CD4-positive, alpha-beta T cell (primary cell): ENCODE measurements around the gene HMCN1. TPM values are rescaled to one million over a fixed set of nuclear protein-coding genes. Genes with fewer than 3 reads are reported as not detected.

Experiments used
- ATAC-seq: fragments of 200-7000 bp; cut with Tn5 transposase; one replicate; pipeline ENCODE4 v1.10.0; 2022; ENCODE audit warnings: mild to moderate bottlenecking; ENCODE audit not compliant: poor library complexity
- CTCF ChIA-PET: fragments of 350-600 bp; sonication (Branson Sonifier 250); formaldehyde crosslinking; loops from one replicate; lab custom pipeline; 2021; ENCODE audit warnings: antibody characterized with exemption, inconsistent platforms; lab: Charles Lee
- POLR2A ChIA-PET: fragments of 350-600 bp; sonication (Branson Sonifier 250); formaldehyde crosslinking; loops from one replicate; lab custom pipeline; 2021; ENCODE audit warnings: antibody characterized with exemption, inconsistent platforms; lab: Charles Lee
- DNase-seq, 14 experiments: peaks; one replicate each; pipeline ENCODE4 v3.0.0-alpha.2; 2013 to 2020; ENCODE audit warnings: mixed read lengths in 2 of 14
- H3K27ac ChIP-seq, 2 donors: one replicate each; pipeline versions ENCODE4 v1.5.1 to v1.7.0; 2013; ENCODE audit warnings: low read length in 2 of 2, low read depth in 1 of 2, mild to moderate bottlenecking in 1 of 2
- H3K27me3 ChIP-seq, 2 experiments: 1 replicate in 1 of 2; 2 replicates in 1 of 2; pipeline versions ENCODE4 v1.6.1 to v1.7.0; 2013; ENCODE audit warnings: low read length in 2 of 2, control low read depth in 1 of 2, mild to moderate bottlenecking in 1 of 2, moderate library complexity in 1 of 2; ENCODE audit not compliant: insufficient read depth in 2 of 2, control insufficient read depth in 1 of 2
- H3K36me3 ChIP-seq: one replicate; pipeline ENCODE4 v1.6.1; 2013; ENCODE audit warnings: low read length, control low read depth; ENCODE audit not compliant: insufficient read depth
- H3K4me1 ChIP-seq: one replicate; pipeline ENCODE4 v1.6.1; 2013; ENCODE audit warnings: low read length, control low read depth; ENCODE audit not compliant: insufficient read depth
- H3K4me3 ChIP-seq: one replicate; pipeline ENCODE4 v1.5.1; 2013; ENCODE audit warnings: mild to moderate bottlenecking, low read length, moderate library complexity
- H3K9me3 ChIP-seq, 2 experiments: 1 replicate in 1 of 2; 2 replicates in 1 of 2; pipeline versions ENCODE4 v1.6.1 to v1.7.0; 2013; ENCODE audit warnings: low read length in 2 of 2, mild to moderate bottlenecking in 2 of 2, control low read depth in 1 of 2, moderate library complexity in 1 of 2; ENCODE audit not compliant: control insufficient read depth in 1 of 2, insufficient read depth in 1 of 2
- H3K27ac Mint-ChIP-seq: one replicate; pipeline ENCODE4 v1.8.0; 2020; ENCODE audit warnings: mixed read lengths
- H3K27me3 Mint-ChIP-seq: one replicate; pipeline ENCODE4 v1.8.0; 2021; ENCODE audit warnings: mixed read lengths
- H3K36me3 Mint-ChIP-seq: one replicate; pipeline ENCODE4 v1.8.0; 2021; ENCODE audit warnings: low read depth, mixed read lengths
- H3K4me1 Mint-ChIP-seq: one replicate; pipeline ENCODE4 v1.8.0; 2021; ENCODE audit warnings: low read depth, mixed read lengths
- H3K4me3 Mint-ChIP-seq: one replicate; pipeline ENCODE4 v1.8.0; 2020; ENCODE audit warnings: mild to moderate bottlenecking, mixed read lengths
- H3K9me3 Mint-ChIP-seq: one replicate; pipeline ENCODE4 v1.8.0; 2020; ENCODE audit warnings: mixed read lengths
- CTCF ChIP-seq: fragments of 200-600 bp; IDR thresholded peaks from one replicate; pipeline ENCODE4 v1.8.0; 2022; ENCODE audit warnings: antibody characterized with exemption, mild to moderate bottlenecking
- intact Hi-C, 2 experiments: fragments of 100-400 bp; cut with DNase I in 1 of 2; cut with micrococcal nuclease in 1 of 2; formaldehyde crosslinking; loops; one replicate each; pipeline versions ENCODE4 v1.15.1 to v1.9.0; 2023 to 2025; cut with DNase I, micrococcal nuclease
- total RNA-seq, 174 experiments: library from RNA in 2 of 174; stranded (reverse) in 2 of 174; gene quantifications; one replicate each; pipeline ENCODE4 v1.2.3 and lab custom pipeline; 2021 to 2026

The HMCN1 gene
- total RNA-seq, 2 experiments from 2014 or later, result 0.14 TPM

GRCh38 chr1:186139701-186140100 is 405.5 kb downstream of the HMCN1 start:
- H3K9me3 ChIP-seq, result no peaks in the 10 kb centered on the region
- H3K4me1 ChIP-seq, result no peaks in the 10 kb centered on the region
- no peaks in the 10 kb centered on the region for H3K27me3 ChIP-seq
- no peak for TF ChIP-seq CTCF
- H3K4me1 Mint-ChIP-seq, result no peaks in the 10 kb centered on the region
- H3K36me3 Mint-ChIP-seq, result no peaks in the 10 kb centered on the region
- H3K4me3 Mint-ChIP-seq, result no peak overlapping the region
- CTCF ChIA-PET, result no interaction called here
- no peak for ATAC-seq
- no peak overlapping the region for H3K4me3 ChIP-seq
- no peaks in the 10 kb centered on the region for H3K27me3 Mint-ChIP-seq
- POLR2A ChIA-PET, result no interaction called here
- H3K27ac Mint-ChIP-seq, result no peak overlapping the region
- no peak overlapping the region for H3K27ac ChIP-seq
- H3K9me3 Mint-ChIP-seq, result no peaks in the 10 kb centered on the region
- intact Hi-C loops, result no loop called here
- no peak for DNase-seq
- no peaks in the 10 kb centered on the region for H3K36me3 ChIP-seq

DNA sequence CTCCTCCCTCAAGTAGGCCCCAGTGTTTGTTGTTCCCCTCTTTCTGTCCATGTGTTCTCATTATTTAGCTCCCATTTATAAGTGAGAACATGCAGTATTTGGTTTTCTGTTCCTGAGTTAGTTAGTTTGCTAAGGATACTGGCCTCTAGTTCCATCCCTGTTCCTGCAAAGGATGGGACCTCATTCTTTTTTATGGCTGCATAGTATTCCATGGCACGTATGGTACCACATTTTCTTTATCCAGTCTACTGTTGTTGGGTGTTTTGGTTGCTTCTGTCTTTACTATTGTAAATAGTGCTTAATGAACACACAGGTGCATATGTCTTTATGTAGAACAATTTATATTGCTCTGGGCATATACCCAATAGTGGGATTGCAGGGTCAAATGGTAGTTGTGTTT is 408.0 kb downstream of the HMCN1 start:
- no peak for DNase-seq
- H3K27me3 Mint-ChIP-seq, result no peaks in the 10 kb centered on the region
- Histone ChIP-seq H3K27me3 (no peaks in the 10 kb centered on the region), H3K4me3 (no peak overlapping the region), H3K9me3 (peaks cover 0 to 4% of the 10 kb centered on the region in 2 experiments), H3K36me3 (no peaks in the 10 kb centered on the region), H3K4me1 (no peaks in the 10 kb centered on the region), H3K27ac (no peak overlapping the region)
- H3K4me1 Mint-ChIP-seq, result no peaks in the 10 kb centered on the region
- intact Hi-C loops, result no loop called here
- H3K4me3 Mint-ChIP-seq, result no peak overlapping the region
- H3K27ac Mint-ChIP-seq, result no peak overlapping the region
- ATAC-seq, result no peak
- POLR2A ChIA-PET, result no interaction called here
- CTCF ChIA-PET, result no interaction called here
- TF ChIP-seq CTCF, result no peak
- no peaks in the 10 kb centered on the region for H3K36me3 Mint-ChIP-seq
- H3K9me3 Mint-ChIP-seq, result no peaks in the 10 kb centered on the region

DNA sequence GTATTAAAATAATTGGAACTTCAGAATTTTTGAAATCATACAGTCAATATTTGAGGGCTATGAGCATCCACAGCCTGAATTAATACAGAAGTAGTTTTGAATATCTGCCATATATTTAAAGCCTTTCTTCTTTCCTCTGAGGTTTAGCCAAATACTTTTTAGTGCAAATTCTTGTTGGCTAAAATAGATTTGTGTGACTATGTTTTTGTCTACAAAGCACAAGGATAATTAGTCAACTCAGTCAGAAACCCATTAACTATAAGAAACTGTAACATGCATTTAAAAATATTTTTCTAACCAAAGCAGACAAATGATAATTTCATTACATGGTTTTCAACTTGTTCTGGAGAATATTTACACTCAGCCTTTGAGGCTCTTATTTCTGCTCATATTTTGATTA is 408.7 kb downstream of the HMCN1 start:
- no peak for ATAC-seq
- DNase-seq, result no peak
- ChIA-PET POLR2A (no interaction called here), CTCF (interaction anchor here (1.0 kb wide), 1 partner anchor 9 kb away, joined by 3 read pairs; no protein-coding TSS in a partner anchor)
- H3K4me1 ChIP-seq, result no peaks in the 10 kb centered on the region
- Mint-ChIP-seq H3K4me3 (no peak overlapping the region), H3K4me1 (no peaks in the 10 kb centered on the region), H3K27me3 (no peaks in the 10 kb centered on the region), H3K27ac (no peak overlapping the region), H3K9me3 (no peaks in the 10 kb centered on the region), H3K36me3 (no peaks in the 10 kb centered on the region)
- H3K9me3 ChIP-seq, result peaks cover 0 to 4% of the 10 kb centered on the region in 2 experiments
- no peaks in the 10 kb centered on the region for H3K27me3 ChIP-seq
- H3K4me3 ChIP-seq, result no peak overlapping the region
- no peaks in the 10 kb centered on the region for H3K36me3 ChIP-seq
- intact Hi-C loops, result no loop called here
- H3K27ac ChIP-seq, result no peak overlapping the region
- no peak for TF ChIP-seq CTCF
